Measurements from ENCODE around the gene LDAH. TPM values are rescaled to one million over a fixed set of nuclear protein-coding genes. Genes with fewer than 3 reads are reported as not detected.
A peak's percentile ranks its signal among the peaks of the same experiment; 100 is the strongest.

The LDAH gene
- total and polyA plus RNA-seq, 2 experiments from 2014 or later = 13.2 to 27.6 TPM

DNA sequence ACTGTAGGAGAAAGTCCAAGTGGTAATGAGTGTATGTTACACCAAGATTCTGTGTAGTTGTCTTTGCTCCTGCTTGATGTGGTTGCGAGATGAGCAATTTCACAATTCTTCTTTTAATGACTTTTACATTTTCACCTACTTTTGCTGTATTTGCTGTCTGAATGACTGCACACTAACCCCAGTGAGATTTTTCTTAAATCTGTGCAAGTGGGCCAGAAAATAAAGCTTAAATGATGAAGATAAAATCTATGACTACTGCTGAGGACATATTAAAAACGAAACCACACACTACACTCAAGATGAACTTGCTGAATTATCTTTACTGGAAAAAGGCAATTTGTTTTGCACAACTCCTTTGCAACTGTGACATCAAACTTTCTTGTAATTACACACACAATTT lies 4.1 kb downstream of the LDAH start:
- DNase-seq = no peak
- in situ Hi-C loops (cut with MboI) = no loop called here
- WGBS, 2 experiments (ENCODE audit: low coverage in 1 of 2, low lambda C conversion rate in 2 of 2, missing lambda C conversion rate in 2 of 2) = 93 to 94% methylated on average over 2 of the region's 2 CpGs

DNA sequence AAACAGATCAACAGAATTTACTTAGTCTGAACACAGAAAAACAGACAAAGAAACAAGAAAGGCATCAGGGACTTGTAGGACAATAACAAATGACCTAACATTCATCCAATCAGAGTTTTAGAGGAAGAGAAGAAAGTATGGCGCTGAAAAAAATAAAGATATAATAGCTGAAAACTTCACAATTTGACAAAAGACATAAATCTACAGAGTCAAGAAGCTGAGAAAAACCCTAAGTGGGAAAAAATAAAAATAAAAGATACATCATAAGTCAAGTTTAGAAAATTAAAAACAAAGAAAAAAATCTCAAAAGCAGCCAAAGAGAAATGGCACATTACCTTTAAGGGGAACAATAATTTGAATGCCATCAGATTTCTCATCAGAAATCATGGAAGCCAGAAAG lies 7.7 kb downstream of the LDAH start:
- no peaks in the 10 kb centered on the region for H3K9me3 ChIP-seq (ENCODE audit: low read depth)
- no peak overlapping the region for H3K4me3 ChIP-seq
- no peaks in the 10 kb centered on the region for H3K36me3 ChIP-seq (ENCODE audit: low read depth)
- no peak overlapping the region for H3K4me2 ChIP-seq (ENCODE audit: unreplicated experiment)
- no peak overlapping the region for H2AFZ ChIP-seq
- no peak for DNase-seq
- no peaks in the 10 kb centered on the region for H3F3A ChIP-seq (ENCODE audit: insufficient read depth)
- H3K9ac ChIP-seq = no peak overlapping the region
- H3K27me3 ChIP-seq (replicated peaks; ENCODE audit: insufficient read depth) = no peaks in the 10 kb centered on the region
- no peak overlapping the region for H3K27ac ChIP-seq
- H3K79me2 ChIP-seq (ENCODE audit: insufficient read depth) = peaks cover 62% of the 10 kb centered on the region
- 97 to 100% methylated on average over 1 of the region's 1 CpG for WGBS, 2 experiments (ENCODE audit: low coverage in 1 of 2, low lambda C conversion rate in 2 of 2, missing lambda C conversion rate in 2 of 2)
- no peaks in the 10 kb centered on the region for H3K4me1 ChIP-seq (ENCODE audit: insufficient read depth)
- in situ Hi-C loops (cut with MboI) = no loop called here
- TF ChIP-seq EZH2 (IDR thresholded peaks at IDR 0.05; ENCODE audit: insufficient read depth, poor library complexity, severe bottlenecking) (no peak), EZH2phosphoT487 (IDR thresholded peaks at IDR 0.05; ENCODE audit: insufficient read depth, low read depth) (no peak)
- H4K20me1 ChIP-seq (ENCODE audit: insufficient read depth) = no peaks in the 10 kb centered on the region; the same call in 1 of the 2 replicates
- no peaks in the 10 kb centered on the region for H3K9me2 ChIP-seq (ENCODE audit: insufficient read depth)

More for the DNA sequence above, 4.1 kb downstream of the LDAH start:
- H3F3A ChIP-seq (ENCODE audit: insufficient read depth) = no peaks in the 10 kb centered on the region
- no peak overlapping the region for H3K4me2 ChIP-seq (ENCODE audit: unreplicated experiment)
- H3K9ac ChIP-seq = no peak overlapping the region
- H3K27me3 ChIP-seq (replicated peaks; ENCODE audit: insufficient read depth) = no peaks in the 10 kb centered on the region
- H3K36me3 ChIP-seq (ENCODE audit: low read depth) = no peaks in the 10 kb centered on the region
- peaks cover 7% of the 10 kb centered on the region; the same call in 1 of the 2 replicates for H3K4me1 ChIP-seq (ENCODE audit: insufficient read depth)
- H4K20me1 ChIP-seq (ENCODE audit: insufficient read depth) = no peaks in the 10 kb centered on the region
- H3K79me2 ChIP-seq (ENCODE audit: insufficient read depth) = peaks cover 69% of the 10 kb centered on the region
- no peaks in the 10 kb centered on the region for H3K9me3 ChIP-seq (ENCODE audit: low read depth)
- TF ChIP-seq EZH2phosphoT487 (IDR thresholded peaks at IDR 0.05; ENCODE audit: insufficient read depth, low read depth) (no peak), EZH2 (IDR thresholded peaks at IDR 0.05; ENCODE audit: insufficient read depth, poor library complexity, severe bottlenecking) (no peak)
- H3K9me2 ChIP-seq (ENCODE audit: insufficient read depth) = no peaks in the 10 kb centered on the region
- H2AFZ ChIP-seq = no peak overlapping the region
- no peak overlapping the region for H3K27ac ChIP-seq
- no peak overlapping the region for H3K4me3 ChIP-seq

DNA sequence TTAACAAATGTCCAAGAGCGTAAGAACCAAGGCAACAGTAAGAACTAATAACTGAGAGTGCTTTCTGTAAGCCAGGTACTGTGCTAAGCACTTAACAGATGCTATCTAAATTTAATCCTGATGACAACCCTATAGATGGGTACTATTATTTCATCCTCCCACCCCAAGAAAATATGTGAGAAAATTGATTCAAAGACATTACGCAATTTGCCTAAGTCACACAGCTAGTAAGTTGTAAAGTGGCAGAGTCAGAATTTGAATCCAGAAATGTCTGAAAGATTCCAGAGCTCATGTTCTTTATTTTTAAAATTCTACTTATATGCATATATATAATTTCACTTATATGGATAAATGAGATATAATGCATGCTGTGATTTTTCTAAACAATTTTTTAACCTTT lies 10.1 kb downstream of the LDAH start:
- Histone ChIP-seq H2AFZ (no peak overlapping the region), H3K4me2 (ENCODE audit: unreplicated experiment) (no peak overlapping the region), H4K20me1 (ENCODE audit: insufficient read depth) (no peaks in the 10 kb centered on the region; the same call in 1 of the 2 replicates), H3F3A (ENCODE audit: insufficient read depth) (no peaks in the 10 kb centered on the region), H3K9me3 (ENCODE audit: low read depth) (no peaks in the 10 kb centered on the region), H3K9me2 (ENCODE audit: insufficient read depth) (no peaks in the 10 kb centered on the region), H3K27ac (no peak overlapping the region), H3K9ac (no peak overlapping the region), H3K27me3 (replicated peaks; ENCODE audit: insufficient read depth) (no peaks in the 10 kb centered on the region), H3K79me2 (ENCODE audit: insufficient read depth) (peaks cover 49% of the 10 kb centered on the region), H3K4me3 (no peak overlapping the region), H3K36me3 (ENCODE audit: low read depth) (no peaks in the 10 kb centered on the region), H3K4me1 (ENCODE audit: insufficient read depth) (no peaks in the 10 kb centered on the region)
- WGBS, 2 experiments (ENCODE audit: low coverage in 1 of 2, low lambda C conversion rate in 2 of 2, missing lambda C conversion rate in 2 of 2) = 99 to 100% methylated on average over 2 of the region's 2 CpGs
- TF ChIP-seq EZH2phosphoT487 (IDR thresholded peaks at IDR 0.05; ENCODE audit: insufficient read depth, low read depth) = no peak
- no peak for TF ChIP-seq EZH2 (IDR thresholded peaks at IDR 0.05; ENCODE audit: insufficient read depth, poor library complexity, severe bottlenecking)
- in situ Hi-C loops (cut with MboI) = no loop called here
- no peak for DNase-seq

DNA sequence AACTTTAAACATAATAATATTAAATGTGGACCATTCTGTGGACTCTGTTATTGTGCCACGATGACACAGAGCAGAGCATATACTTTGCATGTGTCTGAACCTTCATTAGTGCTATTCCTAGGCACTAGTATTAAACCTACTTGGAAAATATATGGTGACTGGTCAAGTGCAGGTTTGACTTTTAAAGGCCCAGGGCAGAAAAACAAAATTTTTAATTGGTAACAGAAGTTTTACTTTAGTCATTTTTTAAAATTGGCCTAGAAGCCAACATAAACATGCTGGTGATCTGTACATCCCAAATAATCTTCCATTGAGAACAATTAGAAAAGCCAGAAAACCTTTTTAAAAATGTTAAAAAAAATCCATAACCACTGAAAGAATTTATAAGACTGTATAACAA lies 16.6 kb downstream of the LDAH start:
- H3K4me3 ChIP-seq = no peak overlapping the region
- 94 to 95% methylated on average over 1 of the region's 1 CpG for WGBS, 2 experiments (ENCODE audit: low coverage in 1 of 2, low lambda C conversion rate in 2 of 2, missing lambda C conversion rate in 2 of 2)
- in situ Hi-C loops (cut with MboI) = no loop called here
- no peak overlapping the region for H3K27ac ChIP-seq
- no peak for TF ChIP-seq EZH2phosphoT487 (IDR thresholded peaks at IDR 0.05; ENCODE audit: insufficient read depth, low read depth)
- TF ChIP-seq EZH2 (IDR thresholded peaks at IDR 0.05; ENCODE audit: insufficient read depth, poor library complexity, severe bottlenecking) = no peak
- H3K9ac ChIP-seq = no peak overlapping the region
- H3K9me2 ChIP-seq (ENCODE audit: insufficient read depth) = no peaks in the 10 kb centered on the region
- H3K36me3 ChIP-seq (ENCODE audit: low read depth) = no peaks in the 10 kb centered on the region
- no peak overlapping the region for H2AFZ ChIP-seq
- H3K4me1 ChIP-seq (ENCODE audit: insufficient read depth) = no peaks in the 10 kb centered on the region
- no peaks in the 10 kb centered on the region for H3K9me3 ChIP-seq (ENCODE audit: low read depth)
- DNase-seq = peak; percentile 7
- no peaks in the 10 kb centered on the region for H3F3A ChIP-seq (ENCODE audit: insufficient read depth)
- no peaks in the 10 kb centered on the region for H4K20me1 ChIP-seq (ENCODE audit: insufficient read depth)
- no peak overlapping the region for H3K4me2 ChIP-seq (ENCODE audit: unreplicated experiment)
- H3K27me3 ChIP-seq (replicated peaks; ENCODE audit: insufficient read depth) = no peaks in the 10 kb centered on the region
- H3K79me2 ChIP-seq (ENCODE audit: insufficient read depth) = peaks cover 9% of the 10 kb centered on the region; the same call in 1 of the 2 replicates

DNA sequence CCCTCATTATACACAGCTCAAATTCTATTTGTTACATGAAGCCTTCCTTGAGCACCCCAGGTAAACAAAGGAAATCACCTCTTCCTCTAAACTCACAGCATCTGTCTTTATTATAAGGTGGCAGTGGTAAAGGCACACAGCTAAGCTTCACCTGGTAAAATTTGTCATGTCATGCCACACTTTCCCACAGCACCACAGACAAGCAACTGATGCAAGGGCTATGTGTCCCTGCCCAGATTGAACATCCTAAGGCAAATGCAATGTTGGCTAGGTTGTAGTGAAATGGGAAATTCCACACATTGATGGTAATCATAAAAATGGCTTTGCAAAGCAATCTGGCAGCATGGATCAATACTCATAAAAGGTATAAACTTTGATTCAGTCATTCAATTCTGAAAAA lies 18.9 kb downstream of the LDAH start:
- H3K27me3 ChIP-seq (replicated peaks; ENCODE audit: insufficient read depth) = no peaks in the 10 kb centered on the region
- H3K4me2 ChIP-seq (ENCODE audit: unreplicated experiment) = no peak overlapping the region
- no peaks in the 10 kb centered on the region for H3K4me1 ChIP-seq (ENCODE audit: insufficient read depth)
- no peak for DNase-seq
- H3K9ac ChIP-seq = no peak overlapping the region
- no peak overlapping the region for H3K27ac ChIP-seq
- in situ Hi-C loops (cut with MboI) = no loop called here
- no peak for TF ChIP-seq EZH2phosphoT487 (IDR thresholded peaks at IDR 0.05; ENCODE audit: insufficient read depth, low read depth)
- TF ChIP-seq EZH2 (IDR thresholded peaks at IDR 0.05; ENCODE audit: insufficient read depth, poor library complexity, severe bottlenecking) = no peak
- H3K79me2 ChIP-seq (ENCODE audit: insufficient read depth) = peaks cover 9% of the 10 kb centered on the region; the same call in 1 of the 2 replicates
- H2AFZ ChIP-seq = no peak overlapping the region
- H3K9me2 ChIP-seq (ENCODE audit: insufficient read depth) = no peaks in the 10 kb centered on the region
- H3K4me3 ChIP-seq = no peak overlapping the region
- H4K20me1 ChIP-seq (ENCODE audit: insufficient read depth) = no peaks in the 10 kb centered on the region
- H3K9me3 ChIP-seq (ENCODE audit: low read depth) = no peaks in the 10 kb centered on the region
- no peaks in the 10 kb centered on the region for H3K36me3 ChIP-seq (ENCODE audit: low read depth)
- H3F3A ChIP-seq (ENCODE audit: insufficient read depth) = no peaks in the 10 kb centered on the region

Data from GM23248 (cell line).